HTERT RPE-1 (cell line): Measurements from ENCODE around the gene FBXW5.

Experiments
- in situ Hi-C: fragments of 300-500 bp; cut with MboI; formaldehyde crosslinking; loops from 4 replicates; pipeline ENCODE4 v1.14.3; 2020; ENCODE audit warnings: low sequenced_read_pairs

FBXW5 gene

DNA sequence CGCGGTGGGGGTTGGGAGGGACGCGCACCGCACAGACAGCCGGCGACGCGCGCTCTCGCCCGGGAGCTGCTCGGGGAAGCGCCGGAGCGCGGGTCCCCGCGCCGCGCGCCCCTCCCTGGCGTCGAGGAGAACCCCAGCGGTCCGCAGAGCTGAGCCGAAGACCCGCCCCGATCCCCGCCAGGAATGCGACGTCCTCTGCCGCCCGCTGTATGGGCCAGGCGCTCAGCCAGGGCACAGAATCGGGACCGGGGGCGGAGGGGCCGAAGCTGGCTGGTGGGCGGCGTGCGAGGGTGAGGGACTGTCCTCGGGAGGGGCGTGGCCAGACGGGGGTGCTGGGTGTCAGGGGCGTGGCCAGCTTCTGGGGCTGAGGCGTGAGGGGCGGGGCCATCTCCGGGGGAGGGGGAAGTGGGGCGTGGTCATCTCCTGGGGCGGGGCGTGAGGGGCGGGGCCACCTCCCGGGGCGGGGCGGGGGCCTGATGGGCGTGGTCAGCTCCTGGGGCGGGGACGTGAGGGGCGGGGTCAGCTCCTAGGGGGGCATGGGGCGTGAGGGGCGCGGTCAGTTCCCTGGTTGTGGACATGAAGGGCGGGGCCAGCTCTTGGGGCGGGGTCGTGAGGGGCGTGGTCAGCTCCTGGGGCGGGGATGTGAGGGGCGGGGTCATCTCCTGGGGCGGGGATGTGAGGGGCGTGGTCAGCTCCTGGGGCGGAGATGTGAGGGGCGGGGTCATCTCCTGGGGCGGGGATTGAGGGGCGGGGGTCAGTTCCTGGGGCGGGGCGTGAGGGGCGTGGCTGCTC, 33.7 kb upstream of the FBXW5 start:
- in situ Hi-C loops = no loop called here

DNA sequence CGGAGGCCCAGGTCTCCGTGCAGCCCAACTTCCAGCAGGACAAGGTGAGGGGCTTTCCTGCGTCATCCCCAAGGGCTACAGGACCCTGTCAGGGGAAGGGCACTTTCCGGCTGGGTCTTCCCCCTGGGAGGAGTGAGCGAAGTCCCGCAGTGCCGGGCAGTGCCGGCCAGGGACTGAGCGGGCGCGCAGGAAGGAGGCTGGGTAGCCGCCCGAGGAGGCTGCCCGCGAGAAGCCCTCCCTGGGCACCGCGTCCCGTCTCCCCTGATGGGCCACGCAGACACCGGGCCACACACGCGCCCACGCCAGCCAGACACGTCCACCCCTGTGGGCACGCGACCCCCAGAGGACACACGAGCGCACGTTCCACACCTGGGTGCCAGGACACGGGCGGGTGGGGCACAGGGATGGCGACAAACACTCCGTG, 33.1 kb upstream of the FBXW5 start:
- in situ Hi-C loops = no loop called here

DNA sequence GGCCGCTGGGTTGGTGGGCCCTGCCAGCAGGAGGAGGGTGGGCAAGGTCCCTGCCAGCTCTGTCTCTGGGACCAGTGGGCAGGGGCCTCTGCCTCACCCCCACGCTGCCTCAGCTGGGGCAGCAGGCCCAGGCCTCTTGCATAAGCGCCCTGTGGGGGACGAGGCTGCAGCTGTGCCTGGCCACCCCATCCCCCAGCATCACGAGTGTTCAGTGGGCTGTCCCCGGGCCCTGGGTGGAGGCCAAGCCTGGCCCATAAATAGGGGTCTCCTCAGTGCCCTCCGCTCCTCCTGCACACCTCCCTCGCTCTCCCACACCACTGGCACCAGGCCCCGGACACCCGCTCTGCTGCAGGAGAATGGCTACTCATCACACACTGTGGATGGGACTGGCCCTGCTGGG, 32.7 kb upstream of the FBXW5 start, which contains the start of gene PTGDS:
PTGDS (plus strand) TSS at position 282 of the 400 bp plus-strand sequence; CDS start at position 357, 75 bp downstream.
- in situ Hi-C loops = no loop called here

DNA sequence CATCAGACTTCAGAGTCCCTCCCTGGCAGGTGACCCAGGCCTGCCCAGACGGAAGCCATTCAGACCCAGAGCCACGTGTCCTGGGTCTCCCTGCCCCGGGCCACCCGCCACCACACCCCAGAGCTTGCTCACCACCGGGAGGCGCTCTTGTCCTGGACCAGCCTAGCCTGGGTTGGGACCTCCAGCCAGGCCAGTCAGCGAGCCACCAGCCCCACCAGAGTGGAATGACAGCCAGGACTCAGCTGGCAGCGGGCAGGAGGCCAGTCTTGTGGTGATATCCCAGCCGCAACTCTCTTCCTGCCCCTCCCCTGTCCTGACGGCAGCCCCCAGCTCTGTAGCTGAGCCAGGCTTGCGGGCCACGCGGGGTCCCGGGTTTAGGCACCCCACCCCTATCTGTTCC, 31.1 kb upstream of the FBXW5 start:
- in situ Hi-C loops = no loop called here

DNA sequence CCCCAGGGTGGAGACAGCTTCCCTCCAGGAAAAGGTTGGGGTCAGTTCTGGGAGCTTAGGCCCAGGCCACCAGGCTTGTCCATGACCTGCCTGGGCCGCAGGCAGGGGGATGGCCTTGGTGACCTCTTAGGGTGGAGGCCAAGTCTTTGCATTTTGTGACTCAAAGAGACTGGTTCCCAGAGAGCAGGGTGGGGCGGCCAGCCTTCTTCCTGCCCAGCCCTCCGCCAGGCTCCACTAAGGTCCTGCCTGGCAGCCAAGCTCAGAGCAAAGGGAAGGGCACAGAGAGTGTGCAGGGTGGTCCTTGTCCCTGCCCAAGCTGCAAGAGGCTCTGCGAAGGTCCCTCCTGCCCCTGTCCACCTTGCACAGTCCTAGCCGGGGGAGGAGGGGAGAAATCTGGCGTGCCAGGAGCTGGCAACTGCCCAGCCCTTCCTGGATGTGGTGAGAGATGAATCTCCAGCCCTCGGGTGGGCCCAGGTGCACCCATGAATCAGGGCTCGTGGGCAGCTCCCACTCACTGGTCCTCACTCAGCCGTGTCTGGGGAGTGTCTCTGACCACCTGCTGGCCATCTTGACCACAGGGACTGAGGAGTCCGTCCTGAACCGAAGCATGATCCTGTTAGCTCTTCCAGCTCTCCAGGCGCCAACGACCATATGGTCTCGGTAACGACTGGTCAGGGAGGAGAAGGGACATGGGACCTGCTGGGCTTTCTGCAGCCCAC, 30.4 kb upstream of the FBXW5 start:
- in situ Hi-C loops = no loop called here

DNA sequence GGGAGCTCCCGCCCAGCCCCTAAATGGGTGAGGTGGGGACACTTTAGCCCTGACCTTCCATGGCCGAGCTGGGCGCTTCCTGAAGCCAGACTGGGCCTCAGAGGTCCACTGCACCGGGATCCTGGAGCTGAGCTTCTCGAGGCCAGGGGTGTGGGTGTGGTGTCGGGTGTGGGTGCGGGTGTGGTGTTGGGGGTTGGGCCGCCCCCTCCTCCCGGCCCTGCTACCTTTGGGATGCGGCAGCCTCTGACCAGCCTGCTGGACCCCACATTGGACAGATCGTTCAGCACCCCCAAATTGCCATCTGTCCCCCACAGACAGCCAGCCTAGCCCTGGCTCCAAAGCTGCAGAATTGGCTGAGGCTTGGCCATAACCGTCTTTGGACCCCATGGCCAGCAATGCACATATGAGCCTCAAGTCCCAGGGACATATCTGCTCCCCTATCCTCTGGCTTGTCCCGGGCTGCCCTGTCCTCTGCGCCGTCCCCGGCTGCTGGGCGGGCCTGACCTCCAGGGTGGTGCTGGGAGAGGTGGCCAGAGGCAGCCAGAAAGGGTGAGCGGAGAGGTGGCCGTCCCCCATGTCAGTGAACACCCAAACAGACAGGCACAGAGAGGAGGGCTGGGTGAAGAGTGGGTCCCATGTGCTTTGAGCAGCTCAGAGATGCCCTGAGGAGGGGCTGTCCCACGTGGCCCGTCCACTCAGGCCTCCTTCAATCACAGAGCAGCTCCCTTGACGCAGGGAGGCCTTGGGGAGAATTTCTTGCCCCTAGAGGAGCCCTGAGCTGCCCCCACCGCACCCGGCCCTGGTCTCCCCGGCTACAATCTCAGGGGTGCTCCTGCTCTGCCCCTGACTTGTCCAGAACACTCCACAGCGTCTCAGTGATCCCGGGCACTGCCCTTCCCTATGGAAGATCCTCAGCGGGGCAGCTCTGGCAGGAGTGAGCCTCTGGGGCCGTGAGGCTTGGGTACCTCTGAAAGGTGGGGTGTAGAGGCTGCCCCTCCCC, 29.4 kb upstream of the FBXW5 start:
- in situ Hi-C loops = no loop called here

DNA sequence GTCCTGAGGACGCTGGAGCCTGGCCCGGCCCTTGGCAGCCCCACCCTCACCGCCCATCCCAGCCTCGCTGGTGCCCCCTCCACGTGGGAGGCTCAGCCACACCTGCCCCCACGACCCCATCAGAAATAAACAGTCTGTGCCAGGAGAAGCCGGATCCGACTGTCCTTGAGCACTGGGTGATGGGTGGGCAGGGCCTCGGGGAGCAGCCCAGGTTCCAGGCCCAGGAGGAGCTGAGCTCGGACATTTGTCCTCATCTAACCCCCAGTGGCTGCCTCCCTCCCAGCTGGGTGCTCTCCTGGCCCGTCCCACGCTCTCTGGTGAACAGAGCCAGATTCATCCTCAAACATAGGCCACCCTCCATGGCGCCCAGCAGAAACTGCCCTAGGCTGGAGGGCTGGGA, 28.2 kb upstream of the FBXW5 start:
- in situ Hi-C loops = no loop called here

DNA sequence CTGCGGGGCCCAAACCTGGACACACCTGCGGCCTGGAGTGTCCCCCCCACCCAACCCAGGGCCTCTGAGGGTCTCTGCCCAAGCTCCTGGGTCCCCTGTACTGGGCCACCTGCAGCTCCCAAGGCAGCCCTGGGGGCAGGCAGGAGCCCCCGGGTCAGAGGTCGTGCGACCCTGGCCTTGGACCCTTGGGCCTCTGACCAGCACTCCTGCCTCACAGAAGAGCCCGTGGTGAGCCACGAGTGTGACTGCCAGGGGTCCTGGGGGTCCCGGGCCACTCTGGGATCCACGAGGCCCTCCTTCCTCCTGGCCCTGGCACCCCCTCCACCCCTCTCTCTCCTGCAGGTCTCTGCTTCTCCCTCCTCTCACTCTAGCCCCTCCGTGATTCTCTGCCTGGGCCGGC, 27.8 kb upstream of the FBXW5 start:
- in situ Hi-C loops = no loop called here

DNA sequence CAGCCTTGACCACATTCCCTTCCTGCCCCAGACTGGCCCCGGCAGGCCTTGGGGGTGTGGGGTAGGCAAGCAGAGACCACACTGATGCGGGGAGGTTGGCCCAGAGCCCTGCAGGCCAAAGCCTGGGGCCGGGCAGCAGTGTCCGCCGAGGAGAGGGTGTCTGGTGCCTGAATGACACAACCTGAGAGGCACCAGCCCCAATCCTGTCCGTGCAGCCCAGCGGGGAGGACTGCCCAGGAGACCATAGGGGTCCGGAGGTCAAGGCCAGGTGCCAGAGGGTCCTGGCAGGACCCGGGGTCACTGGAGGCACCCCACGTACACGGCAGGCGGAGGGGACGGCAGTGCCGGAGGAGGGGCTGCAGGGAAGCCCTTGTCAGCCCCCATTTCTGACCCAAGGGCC, 27.2 kb upstream of the FBXW5 start:
- in situ Hi-C loops = no loop called here

DNA sequence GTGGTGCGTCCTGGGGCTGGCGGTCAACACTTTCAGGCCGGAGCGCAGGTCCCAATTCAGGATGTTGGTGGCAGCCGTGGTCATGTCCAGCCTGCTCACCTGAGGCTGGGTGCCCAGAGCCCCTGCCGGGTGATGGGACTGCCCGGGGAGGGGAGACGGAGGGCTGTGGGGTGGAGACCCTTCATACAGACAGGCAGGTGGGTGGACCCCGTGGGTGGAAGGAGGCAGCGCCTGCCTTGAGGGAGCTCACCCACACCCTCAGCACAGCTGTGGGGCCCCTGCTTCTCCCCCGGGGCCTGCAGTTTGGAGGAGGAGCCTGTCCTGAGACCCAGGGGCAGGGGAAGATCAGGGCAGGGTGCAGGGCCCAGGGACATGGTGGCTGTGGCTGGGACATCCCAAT, 25.8 kb upstream of the FBXW5 start:
- in situ Hi-C loops = no loop called here

DNA sequence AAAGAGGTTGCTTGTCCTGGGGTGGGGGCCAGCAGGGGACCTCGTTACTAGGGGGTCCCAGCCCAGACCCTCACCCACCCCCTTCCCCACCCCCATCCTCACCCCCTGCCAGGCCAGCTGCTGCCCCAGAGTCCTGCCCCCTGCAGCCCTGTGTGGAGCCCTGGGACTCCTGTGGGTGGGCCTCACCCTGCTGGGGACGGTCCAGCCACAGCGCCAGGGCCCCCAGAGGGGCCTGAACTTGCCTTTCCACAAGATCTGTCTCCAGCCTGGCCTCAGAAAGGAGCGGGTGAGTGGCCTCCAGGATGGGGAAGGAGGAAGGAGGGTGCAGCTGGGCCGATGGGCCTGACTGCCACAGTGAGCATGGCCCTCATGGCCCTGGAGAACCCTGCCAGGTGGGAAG, 25.2 kb upstream of the FBXW5 start:
- in situ Hi-C loops = no loop called here

DNA sequence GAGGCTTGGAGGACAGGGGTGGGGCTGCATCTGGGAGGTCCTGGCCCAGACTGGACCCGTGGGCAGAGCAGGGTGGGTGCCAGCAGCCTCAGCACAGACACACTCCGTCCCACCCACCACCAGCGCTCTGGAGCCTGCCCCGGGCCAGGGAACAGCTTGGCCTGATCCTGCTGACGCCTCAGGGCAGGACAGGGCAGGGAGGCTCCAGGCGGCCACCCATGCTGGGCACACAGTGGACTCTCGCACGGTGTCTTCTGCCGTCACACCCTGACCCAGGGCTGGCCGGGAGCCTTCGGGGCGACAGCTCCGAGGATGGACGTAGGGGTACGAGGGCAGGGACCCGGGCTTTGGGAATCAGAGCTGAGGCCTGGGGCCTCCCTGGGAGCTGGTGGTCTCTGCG, 24.6 kb upstream of the FBXW5 start:
- in situ Hi-C loops = no loop called here

DNA sequence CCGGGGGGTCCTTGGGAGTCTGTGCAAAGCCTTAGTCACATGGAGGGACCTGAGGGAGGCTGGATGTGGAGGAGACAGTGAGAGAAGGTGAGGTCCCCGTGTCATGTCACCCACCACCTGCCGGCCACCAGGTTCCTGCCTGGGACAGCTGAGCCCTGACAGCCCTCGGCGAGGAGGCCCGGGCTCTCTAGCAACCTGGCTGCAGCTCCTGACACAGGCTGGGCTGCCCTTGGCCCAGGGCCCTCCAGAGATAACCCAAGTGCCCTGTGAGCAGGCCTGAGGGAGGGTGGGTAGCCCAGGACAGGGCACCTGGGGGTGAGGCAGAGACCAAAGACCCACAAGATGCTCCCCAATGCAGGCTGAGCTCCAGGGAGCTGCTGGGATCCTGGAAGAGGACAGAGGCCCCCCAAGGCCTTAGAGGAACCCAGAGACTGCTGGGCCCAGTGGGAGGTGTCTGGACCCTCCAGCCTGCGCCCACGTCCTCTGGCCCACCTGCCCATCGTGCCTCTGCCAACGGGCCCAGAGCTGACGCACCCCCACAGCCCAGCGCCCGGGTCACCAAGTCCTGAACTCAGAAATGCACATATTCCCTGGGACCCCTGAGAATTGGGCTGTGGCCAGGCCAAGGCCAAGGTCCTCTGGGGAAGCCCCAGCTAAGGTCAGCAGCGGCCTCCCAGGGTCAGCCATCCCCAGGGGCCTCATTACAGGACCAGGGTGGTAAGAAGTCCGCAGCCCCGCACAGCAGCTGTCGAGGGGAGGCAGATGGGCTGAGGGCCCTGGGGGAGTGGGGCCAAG, 24.0 kb upstream of the FBXW5 start:
- in situ Hi-C loops = no loop called here

DNA sequence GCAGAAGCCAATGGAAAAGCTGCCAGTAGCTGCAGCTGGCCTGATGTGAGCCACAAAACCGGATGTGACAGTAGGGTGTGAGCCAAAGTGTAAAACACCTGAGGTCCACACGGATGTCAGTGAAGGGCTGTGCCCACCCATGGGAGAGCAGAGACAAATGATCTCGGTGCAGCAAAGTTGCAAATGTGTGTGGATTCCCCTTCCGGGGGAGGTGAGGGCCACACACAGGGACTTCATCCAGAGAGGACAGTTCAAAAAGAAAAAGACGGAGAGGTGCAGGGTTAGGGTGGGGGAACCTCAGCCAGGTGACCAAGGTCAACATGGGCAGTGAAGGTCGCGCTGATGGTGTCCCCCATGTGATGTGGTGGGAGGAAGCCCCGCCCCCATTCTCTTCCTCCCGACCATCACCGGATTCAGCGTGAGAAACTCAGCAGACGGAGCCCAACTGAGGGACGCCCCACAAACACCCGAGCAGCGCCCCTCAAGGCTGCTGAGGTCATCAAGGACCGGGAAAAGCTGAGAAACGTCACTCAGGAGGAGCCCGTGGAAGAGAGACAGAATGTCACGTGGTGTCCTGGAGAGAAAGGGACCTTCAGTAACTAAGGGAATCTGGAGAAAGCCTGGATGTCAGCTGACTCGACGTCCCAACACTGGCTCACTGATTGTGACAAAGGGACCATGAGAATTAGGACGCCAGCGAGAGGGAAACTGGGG, 21.4 kb upstream of the FBXW5 start:
- in situ Hi-C loops = no loop called here

DNA sequence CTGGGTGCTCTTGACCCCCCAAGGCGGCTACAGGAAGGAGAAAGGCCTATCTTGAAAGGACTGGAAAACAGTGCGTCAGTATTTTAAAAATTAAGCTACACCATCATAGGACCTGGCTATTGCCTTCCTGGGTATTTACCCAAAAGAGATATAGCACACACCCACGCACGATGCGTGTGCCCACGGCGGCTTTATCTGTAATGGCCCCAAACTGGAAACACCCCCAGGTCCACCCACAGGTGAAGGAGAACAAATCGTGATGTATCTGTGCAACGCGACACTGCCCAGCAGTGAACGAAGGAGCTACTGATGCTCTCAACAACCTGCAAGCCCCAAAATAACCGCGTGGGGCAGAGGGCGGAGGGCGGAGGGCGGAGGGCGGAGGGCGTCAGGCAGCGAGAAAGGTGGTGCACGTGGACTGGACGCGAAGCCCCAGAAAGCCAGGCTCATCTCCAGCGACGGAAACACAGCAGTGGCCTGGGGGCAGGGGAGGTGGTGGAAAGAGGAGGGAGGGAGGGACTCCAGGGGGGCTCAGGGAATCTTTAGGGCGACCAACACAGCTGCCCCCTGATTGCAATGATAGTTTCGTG, 20.4 kb upstream of the FBXW5 start:
- in situ Hi-C loops = no loop called here

DNA sequence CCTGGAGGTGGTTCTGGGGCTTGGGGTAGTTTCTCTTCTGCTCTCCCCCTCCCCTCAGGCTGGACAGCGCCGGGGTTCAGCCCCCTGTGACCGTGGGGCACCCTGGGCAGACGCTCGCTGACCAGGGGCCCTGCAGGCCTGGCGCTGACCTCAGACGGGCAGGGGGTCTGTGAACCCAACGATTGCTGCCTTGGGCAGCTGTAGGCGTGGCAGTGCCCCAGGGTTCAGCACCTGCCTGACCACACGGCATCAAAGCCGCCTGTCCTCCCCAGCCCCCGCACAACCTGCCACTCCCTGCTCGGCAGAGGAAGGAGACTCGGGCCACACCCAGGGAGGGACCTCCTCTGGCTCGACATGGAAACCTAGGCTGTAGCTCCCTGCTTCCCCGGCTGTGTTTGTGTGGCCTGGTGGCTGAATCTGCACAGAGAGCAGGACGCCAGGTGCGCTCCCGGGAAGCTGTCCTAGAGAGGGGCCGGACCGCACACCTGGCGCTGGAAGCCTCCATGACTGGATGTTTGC, 19.7 kb upstream of the FBXW5 start:
- in situ Hi-C loops = no loop called here

DNA sequence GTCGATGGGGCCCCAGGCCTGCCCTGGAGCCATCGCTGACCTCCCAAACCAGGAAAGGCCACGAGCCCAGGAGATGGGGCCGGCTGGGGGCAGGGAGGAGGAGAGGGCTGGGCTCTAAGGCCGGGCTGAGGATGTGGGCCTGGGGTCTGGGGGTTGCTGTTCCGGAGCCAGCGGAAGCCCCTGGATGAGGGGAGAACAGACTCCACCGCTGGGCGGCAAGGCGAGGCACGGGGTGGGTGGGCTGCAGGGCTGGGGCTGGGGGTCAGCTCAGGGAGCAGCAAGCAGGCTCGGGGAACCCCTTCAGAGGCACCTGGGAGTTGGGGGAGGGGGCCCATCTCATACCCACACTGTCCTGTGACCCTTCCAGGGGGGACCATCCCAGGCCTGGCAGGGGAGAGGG, 19.2 kb upstream of the FBXW5 start:
- in situ Hi-C loops = no loop called here

DNA sequence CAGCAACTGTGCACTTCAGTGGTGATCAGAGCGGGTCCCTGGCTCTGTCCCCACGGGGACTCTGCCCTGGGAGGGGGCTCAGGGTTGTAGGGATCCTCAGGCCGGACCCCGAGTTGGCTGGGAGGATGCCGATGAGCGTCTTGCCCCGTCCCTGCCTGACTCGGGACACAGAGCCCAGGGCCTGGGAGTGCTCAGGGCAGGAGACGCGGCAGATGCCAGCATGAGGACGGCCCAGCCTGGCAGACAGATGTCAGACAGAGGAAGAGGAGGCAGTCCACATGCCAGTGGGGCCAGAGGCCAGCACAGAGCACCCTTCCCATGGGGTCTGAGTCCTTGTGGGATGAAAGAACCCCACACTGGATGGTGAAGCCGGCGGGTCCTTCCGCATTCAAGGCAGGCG, 18.8 kb upstream of the FBXW5 start:
- in situ Hi-C loops = no loop called here

DNA sequence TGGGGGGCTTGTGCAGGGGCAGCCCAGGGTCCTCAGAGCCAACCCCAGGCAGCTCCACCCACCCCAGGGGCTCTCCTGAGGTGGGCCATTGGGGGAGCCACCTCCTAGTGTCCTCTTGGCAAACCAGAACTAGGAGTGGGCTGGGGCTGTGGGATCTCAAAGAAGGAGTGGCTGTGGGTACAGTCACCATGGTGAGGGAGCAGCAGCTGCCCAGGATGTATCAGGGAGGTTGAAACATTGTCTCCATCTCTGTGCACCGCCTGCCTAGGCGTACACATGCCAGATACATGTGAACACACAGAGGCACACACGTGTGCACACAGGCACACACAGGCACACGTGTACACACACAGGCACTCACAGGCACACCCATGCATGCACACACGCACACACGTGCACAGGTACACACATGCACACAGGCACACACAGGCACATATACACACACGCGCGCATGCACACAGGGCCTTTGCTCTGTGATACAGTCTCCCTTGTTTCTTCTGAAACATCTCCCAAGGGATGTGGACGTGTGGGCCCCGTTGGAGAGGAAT, 18.2 kb upstream of the FBXW5 start:
- in situ Hi-C loops = no loop called here
